ENCODE data around the gene LRRC26. TPM values are rescaled to one million over a fixed set of nuclear protein-coding genes. Genes with fewer than 3 reads are reported as not detected.

Gene LRRC26
- total RNA-seq, 4 donors from 2014 or later = not detected

Small RNA genes lying within 50 kb of the gene (microRNA-seq; reads per million reads assigned to microRNA genes)
- not detected for gene MIR3621

Small RNA genes lying within 50 kb of the gene (small RNA-seq; reads per million reads assigned to genes)
- gene MIR3621 = not detected

Other genes with a start within 250 kb of the LRRC26 start
- 100 to 1,000 TPM; 138 to 282 (median 203) TPM for gene FBXW5, start 225.3 kb downstream of the LRRC26 start, total RNA-seq
- gene C8G, start 224.8 kb downstream of the LRRC26 start, total RNA-seq = 1 to 10 TPM in 1 of 4 donors, not detected in 3; 1.8 TPM
- gene LCN12, start 217.8 kb downstream of the LRRC26 start, total RNA-seq = 10 to 100 TPM; 24.3 to 85.0 (median 54.0) TPM
- 10 to 100 TPM in 3 of 4 donors, 1 to 10 TPM in 1; 5.0 to 39.5 (median 33.9) TPM for gene PTGDS, start 192.5 kb downstream of the LRRC26 start, total RNA-seq
- under 1 TPM in 1 of 4 donors, not detected in 3; 0.54 TPM for gene LCNL1, start 187.1 kb downstream of the LRRC26 start, total RNA-seq
- gene PAXX, start 177.6 kb downstream of the LRRC26 start, total RNA-seq = 100 to 1,000 TPM in 1 of 4 donors, 10 to 100 TPM in 3; 29.8 to 109 (median 50.7) TPM
- 100 to 1,000 TPM in 3 of 4 donors, 10 to 100 TPM in 1; 97.7 to 301 (median 268) TPM for gene CLIC3, start 173.5 kb downstream of the LRRC26 start, total RNA-seq
- 10 to 100 TPM; 36.8 to 59.7 (median 50.2) TPM for gene ABCA2, start 141.8 kb downstream of the LRRC26 start, total RNA-seq
- gene FUT7, start 138.0 kb downstream of the LRRC26 start, total RNA-seq = not detected
- gene NPDC1, start 123.9 kb downstream of the LRRC26 start, total RNA-seq = 10 to 100 TPM; 23.3 to 65.9 (median 35.4) TPM
- under 1 TPM in 2 of 4 donors, not detected in 2; 0.22 to 0.49 TPM for gene ENTPD2, start 116.0 kb downstream of the LRRC26 start, total RNA-seq
- 1 to 10 TPM in 1 of 4 donors, under 1 TPM in 3; 0.27 to 1.0 (median 0.72) TPM for gene SAPCD2, start 99.5 kb downstream of the LRRC26 start, total RNA-seq
- 10 to 100 TPM in 2 of 4 donors, 1 to 10 TPM in 2; 9.3 to 15.7 (median 12.4) TPM for gene UAP1L1, start 92.5 kb downstream of the LRRC26 start, total RNA-seq
- 10 to 100 TPM; 48.2 to 73.8 (median 67.2) TPM for gene MAN1B1, start 83.1 kb downstream of the LRRC26 start, total RNA-seq
- gene DPP7, start 55.3 kb downstream of the LRRC26 start, total RNA-seq = 100 to 1,000 TPM; 120 to 209 (median 157) TPM
- gene GRIN1, start 30.9 kb downstream of the LRRC26 start, total RNA-seq = not detected
- gene TMEM210, start 2.0 kb upstream of the LRRC26 start, total RNA-seq = not detected
- 10 to 100 TPM; 25.6 to 34.1 (median 31.8) TPM for gene ANAPC2, start 18.5 kb upstream of the LRRC26 start, total RNA-seq
- 10 to 100 TPM; 42.0 to 97.5 (median 62.8) TPM for gene SSNA1, start 18.6 kb upstream of the LRRC26 start, total RNA-seq
- gene TPRN, start 30.7 kb upstream of the LRRC26 start, total RNA-seq = 10 to 100 TPM in 2 of 4 donors, 1 to 10 TPM in 2; 6.5 to 13.5 (median 9.9) TPM
- gene TMEM203, start 35.6 kb upstream of the LRRC26 start, total RNA-seq = 10 to 100 TPM; 29.7 to 47.3 (median 38.4) TPM
- 10 to 100 TPM in 3 of 4 donors, 1 to 10 TPM in 1; 9.0 to 16.6 (median 15.4) TPM for gene NDOR1, start 35.6 kb upstream of the LRRC26 start, total RNA-seq
- gene RNF208, start 52.2 kb upstream of the LRRC26 start, total RNA-seq = 1 to 10 TPM; 2.3 to 4.5 (median 3.8) TPM
- 1 to 10 TPM in 2 of 4 donors, under 1 TPM in 1, not detected in 1; 0.94 to 2.3 (median 1.3) TPM for gene CYSRT1, start 55.1 kb upstream of the LRRC26 start, total RNA-seq
- gene RNF224, start 57.5 kb upstream of the LRRC26 start, total RNA-seq = under 1 TPM in 2 of 4 donors, not detected in 2; 0.33 to 0.81 TPM
- under 1 TPM in 1 of 4 donors, not detected in 3; 0.33 TPM for gene SLC34A3, start 60.9 kb upstream of the LRRC26 start, total RNA-seq
- 100 to 1,000 TPM; 181 to 757 (median 487) TPM for gene TUBB4B, start 71.2 kb upstream of the LRRC26 start, total RNA-seq
- not detected for gene STPG3, start 81.2 kb upstream of the LRRC26 start, total RNA-seq
- gene NELFB, start 85.3 kb upstream of the LRRC26 start, total RNA-seq = 10 to 100 TPM; 29.8 to 39.1 (median 32.4) TPM
- gene TOR4A, start 107.7 kb upstream of the LRRC26 start, total RNA-seq = 10 to 100 TPM; 10.8 to 14.7 (median 12.0) TPM
- 10 to 100 TPM in 1 of 4 donors, 1 to 10 TPM in 3; 1.8 to 10.2 (median 6.8) TPM for gene NRARP, start 132.2 kb upstream of the LRRC26 start, total RNA-seq